T-helper 2 cell treated with Interferon-gamma antibody and Interleukin-4, amounts not matched to agents 100 ng/mL and 5 ng/mL, for 36 hours (primary cell): ENCODE results near the gene GPALPP1. TPM values are rescaled to one million over a fixed set of nuclear protein-coding genes. Genes with fewer than 3 reads are reported as not detected.
"Not testable (repeated sequence)": the region's sequence is repeated elsewhere in the genome, so short reads cannot be mapped to it uniquely, and the experiment has no call there.

Experiments
- intact Hi-C: fragments of 100-400 bp; cut with micrococcal nuclease; formaldehyde crosslinking; loops from one replicate; pipeline ENCODE4 v1.15.1; 2023
- total RNA-seq: library from RNA; stranded (reverse); gene quantifications from 2 replicates; pipeline ENCODE4 v1.2.3, GENCODE V29; 2022

Gene GPALPP1
- total RNA-seq, 1 donor from 2014 or later = 24.9 TPM

GRCh38 chr13:45004096-45004495 lies 14.8 kb downstream of the GPALPP1 start:
- intact Hi-C loops = no loop called here

- intact Hi-C loops = no loop called here
Measured at GRCh38 chr13:45007225-45007624, 17.9 kb downstream of the GPALPP1 start.

DNA sequence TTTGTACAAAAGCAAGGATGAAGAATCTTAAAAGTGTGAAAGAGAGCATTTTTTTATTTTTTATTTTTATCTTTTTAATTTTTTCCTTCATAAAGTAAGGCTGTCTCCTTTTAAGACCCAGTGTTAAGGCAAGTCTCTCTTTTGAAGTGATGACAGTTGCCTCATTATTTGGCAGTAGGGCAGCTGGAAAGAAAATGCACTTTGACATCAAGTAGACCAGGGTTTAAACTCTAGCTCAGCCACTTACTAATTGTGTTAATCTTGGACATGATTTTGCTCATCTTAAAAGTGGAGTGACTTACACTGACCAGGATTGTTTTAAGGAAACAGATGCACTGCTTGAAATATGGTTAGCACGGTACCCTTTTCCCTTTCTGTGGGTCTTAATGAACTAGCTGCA lies 18.5 kb downstream of the GPALPP1 start:
- intact Hi-C loops = no loop called here

DNA sequence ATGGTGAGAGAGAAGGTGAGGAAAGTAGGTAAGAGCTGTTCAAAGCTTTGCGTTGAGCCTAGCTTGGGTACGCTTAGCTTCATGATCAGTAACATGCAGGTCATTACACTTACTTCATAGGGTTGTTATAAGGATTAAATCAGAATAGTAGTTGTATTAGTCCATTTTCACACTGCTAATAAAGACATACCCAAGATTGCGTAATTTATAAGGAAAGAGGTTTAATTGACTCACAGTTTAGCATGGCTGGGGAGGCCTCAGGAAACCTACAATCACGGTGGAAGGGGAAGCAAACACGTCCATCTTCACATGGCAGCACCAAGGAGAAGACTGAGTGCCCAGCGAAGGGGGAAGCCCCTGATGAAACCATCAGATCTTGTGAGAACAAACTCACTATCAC lies 21.9 kb downstream of the GPALPP1 start:
- intact Hi-C loops = no loop called here

DNA sequence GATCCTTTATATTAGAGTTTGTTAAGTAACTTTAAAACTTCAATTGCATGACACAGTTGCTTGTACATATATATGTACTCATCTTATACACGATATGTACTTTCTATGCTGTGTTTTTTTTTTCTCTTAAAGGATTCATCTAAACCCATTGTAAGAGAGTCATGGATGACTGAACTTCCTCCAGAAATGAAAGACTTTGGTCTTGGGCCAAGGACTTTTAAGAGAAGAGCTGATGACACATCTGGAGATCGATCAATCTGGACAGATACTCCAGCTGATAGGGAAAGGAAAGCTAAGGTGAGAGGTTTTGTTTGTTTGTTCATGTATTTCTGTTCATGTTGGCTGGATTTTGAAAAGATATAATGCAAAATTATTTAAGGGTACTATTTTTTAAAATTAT lies 26.0 kb downstream of the GPALPP1 start:
- intact Hi-C loops = no loop called here

DNA sequence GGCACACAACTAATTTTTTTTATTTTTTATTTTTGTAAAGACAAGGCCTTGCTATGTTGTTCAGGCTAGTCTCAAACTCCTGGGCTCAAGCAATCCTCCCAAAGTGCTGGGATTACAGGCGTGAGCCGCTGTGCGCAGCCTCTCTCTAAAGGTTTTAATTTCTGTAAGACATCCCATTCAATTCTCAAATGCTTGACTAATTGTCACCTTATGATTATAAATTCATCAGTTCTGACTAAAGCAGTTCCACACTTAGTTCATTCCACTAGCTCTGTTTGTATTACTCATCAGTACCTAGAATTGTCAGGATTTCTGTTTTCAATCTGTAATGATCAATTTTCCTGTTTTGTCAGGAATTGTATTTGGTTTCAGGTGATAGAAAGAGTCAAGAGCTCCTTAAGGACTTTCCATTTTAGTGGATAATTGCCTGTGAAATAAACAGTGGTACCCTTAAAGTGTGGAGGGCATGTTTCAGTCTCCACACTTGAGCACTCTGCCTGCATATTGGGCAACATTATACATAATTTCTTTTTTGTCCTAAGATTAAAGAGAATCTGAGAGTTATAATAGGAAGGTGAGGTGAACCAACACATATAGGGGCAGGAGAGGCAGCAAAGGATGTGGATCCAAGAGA lies 27.6 kb downstream of the GPALPP1 start:
- intact Hi-C loops = no loop called here

DNA sequence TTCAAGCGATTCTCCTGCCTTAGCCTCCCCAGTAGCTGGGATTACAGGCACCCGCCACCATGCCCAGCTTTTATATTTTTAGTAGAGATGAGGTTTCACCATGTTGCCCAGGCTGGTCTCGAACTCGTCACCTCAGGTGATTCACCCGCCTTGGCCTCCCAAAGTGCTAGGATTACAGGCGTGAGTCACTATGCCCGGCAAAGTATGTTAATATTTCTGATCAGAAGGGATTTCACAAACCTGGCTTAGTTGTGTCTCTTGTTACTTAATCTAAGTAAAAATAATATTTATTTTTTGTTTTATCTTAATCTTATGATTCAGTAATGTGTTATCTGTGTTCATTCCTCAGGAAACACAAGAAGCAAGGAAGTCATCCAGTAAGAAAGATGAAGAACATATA lies 30.6 kb downstream of the GPALPP1 start:
- intact Hi-C loops = not testable (repeated sequence)

DNA sequence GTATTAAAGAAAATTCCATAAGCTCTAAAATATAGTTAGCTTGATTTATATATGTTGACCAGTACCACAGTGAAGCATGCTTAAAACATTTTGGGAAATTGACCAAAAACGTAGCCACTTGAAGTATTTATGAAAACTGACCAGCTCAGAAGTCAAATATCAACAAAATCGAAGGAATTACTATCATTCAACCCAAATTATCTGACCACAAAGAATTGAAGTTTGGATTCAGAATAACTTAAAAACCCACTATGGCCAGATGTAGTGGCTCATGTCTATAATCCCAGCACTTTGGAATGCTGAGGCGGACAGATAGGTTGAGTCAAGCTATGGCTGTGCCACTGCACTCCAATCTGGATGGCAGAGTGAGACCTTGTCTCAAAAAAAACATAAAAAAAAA lies 31.9 kb downstream of the GPALPP1 start:
- intact Hi-C loops = no loop called here

GRCh38 chr13:45024847-45025246 lies 35.5 kb downstream of the GPALPP1 start:
- intact Hi-C loops = no loop called here

DNA sequence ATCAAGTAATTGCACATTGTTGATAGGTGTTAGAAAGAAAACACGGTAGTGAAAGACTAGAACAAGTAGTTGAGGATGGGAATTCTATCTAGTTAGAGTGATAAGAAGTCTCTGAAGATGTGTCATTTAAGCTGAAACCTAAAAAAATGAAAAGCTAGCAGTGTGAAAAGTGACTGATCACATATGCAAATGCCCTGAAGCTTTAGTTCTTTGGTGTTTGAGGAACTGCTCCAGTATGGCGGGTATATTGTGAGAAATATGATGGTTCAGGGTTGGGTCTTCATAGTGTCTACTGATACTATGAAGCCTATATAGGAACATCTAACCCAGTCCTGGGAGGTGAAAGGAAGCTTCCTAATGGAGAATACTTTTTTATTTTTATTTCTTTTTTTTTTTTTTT lies 45.0 kb downstream of the GPALPP1 start:
- intact Hi-C loops = no loop called here

DNA sequence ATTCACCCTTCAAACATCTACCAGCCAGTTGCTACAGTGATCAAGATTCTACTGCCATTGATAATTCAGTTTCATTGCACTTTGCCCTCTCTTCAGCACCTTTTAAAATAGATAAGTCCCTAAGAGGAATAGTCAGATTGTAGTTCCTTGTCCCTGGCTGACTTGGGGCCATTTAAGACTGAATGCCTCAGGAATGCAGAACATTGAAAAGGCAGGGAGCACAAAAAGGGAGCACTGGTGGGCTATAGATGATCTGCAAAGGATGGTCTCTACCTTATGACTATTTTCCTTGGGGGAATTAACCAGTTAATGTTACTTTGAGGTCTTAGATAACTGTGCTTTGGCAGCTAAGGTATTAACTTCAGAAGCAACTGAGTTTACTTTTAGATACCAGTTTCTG lies 46.9 kb downstream of the GPALPP1 start:
- intact Hi-C loops = no loop called here

DNA sequence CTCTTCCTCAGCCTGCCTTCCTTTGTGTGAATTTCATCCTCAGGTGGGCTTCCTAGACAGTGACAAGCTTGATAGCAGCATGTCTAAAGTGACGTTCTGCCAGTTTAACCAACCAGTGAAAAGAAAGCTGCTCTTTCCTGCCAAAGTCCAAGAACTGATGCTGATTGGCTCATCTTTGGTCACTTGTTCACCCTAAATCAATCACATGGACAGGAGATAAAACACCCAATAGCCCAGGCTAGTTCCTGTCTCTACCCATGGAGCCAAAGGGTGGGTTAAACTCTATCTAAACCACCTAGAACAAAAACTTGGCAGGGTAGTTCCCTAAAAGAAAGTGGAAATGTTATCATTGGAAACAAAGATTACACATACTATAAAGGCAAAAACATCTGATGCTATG lies 50.8 kb downstream of the GPALPP1 start:
- intact Hi-C loops = loop anchor here (10.0 kb wide), 1 partner anchor 555 kb away; no protein-coding TSS in a partner anchor

- intact Hi-C loops = loop anchor here (10.0 kb wide), 1 partner anchor 556 kb away; no protein-coding TSS in a partner anchor
Measured at GRCh38 chr13:45040622-45041021, 51.3 kb downstream of the GPALPP1 start.

- intact Hi-C loops = loop anchor here (10.0 kb wide), 1 partner anchor 558 kb away; no protein-coding TSS in a partner anchor
Measured at GRCh38 chr13:45042539-45042938, 53.2 kb downstream of the GPALPP1 start.

- intact Hi-C loops = loop anchor here (2.0 to 10.0 kb wide), 3 partner anchors 74 to 562 kb away; partner anchors contain the start of genes GTF2F2 and TSC22D1
Measured at GRCh38 chr13:45046445-45046844, 57.1 kb downstream of the GPALPP1 start.

GRCh38 chr13:45047394-45048310 lies 58.3 kb downstream of the GPALPP1 start:
- intact Hi-C loops = loop anchor here (1.0 to 10.0 kb wide), 5 partner anchors 73 to 563 kb away; partner anchors contain the start of genes GTF2F2 and TSC22D1

DNA sequence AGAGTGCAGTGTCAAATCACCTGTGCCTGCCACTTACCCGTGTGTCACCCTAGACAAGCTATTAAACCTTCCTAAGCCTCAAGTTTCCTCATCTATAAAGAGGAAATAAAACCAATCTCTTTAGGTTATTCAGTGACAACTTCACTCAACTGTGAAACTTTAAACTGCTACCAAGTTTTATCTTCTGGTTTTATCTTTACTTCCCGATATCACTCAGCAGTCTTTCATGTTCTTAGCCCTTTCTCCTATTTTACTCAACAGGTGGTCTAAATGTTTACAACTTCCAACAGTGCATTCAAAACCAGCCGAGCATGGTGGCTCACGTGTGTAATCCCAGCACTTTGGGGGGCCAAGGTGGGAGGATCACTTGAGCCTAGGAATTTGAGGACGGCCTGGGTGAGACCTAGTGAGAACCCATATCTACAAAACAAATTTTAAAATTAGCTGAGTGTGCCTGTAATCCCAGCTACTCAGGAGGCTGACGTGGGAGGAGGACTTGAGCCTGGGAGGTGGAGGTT lies 59.6 kb downstream of the GPALPP1 start:
- intact Hi-C loops = loop anchor here (5.0 to 10.0 kb wide), 2 partner anchors 472 to 564 kb away; partner anchors contain the start of gene TSC22D1

DNA sequence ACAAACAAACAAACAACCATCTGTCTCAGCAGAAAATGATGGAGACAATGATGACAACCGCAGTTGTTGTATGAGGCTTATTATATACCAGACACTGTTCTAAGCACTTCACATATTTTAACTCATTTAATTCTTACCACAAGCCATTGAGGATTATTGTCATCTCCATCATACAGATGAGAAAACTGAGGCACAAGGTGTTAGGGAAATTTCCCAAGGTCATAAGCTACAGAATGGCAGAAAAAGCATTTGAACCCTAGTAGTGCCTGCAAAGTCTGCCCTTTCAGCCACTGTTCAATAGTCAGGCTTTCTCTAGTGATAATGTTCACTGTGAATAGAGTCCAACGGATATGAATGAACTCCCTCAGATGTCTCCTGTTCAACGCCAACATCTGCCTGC lies 60.1 kb downstream of the GPALPP1 start:
- intact Hi-C loops = loop anchor here (5.0 to 10.0 kb wide), 2 partner anchors 472 to 565 kb away; partner anchors contain the start of gene TSC22D1

DNA sequence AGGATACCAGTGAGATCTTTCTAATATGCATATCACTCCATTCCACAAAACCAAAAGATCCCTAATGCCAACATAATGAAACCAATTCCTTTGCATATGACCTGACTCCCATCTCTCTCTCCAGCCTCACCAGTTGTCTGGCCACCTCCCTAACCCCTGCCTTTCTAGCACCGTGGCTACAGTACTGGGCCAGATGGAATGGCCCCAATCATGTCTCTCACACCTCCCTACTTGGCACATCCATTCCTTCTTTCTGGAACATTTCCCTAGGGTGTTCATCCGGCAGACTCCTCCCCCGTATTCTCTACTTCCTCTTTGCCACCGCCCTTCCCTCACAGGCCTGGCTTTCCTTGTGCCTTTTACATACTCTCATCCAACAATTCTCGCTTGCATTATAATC lies 62.0 kb downstream of the GPALPP1 start:
- intact Hi-C loops = no loop called here

GRCh38 chr13:45055198-45055901 lies 66.0 kb downstream of the GPALPP1 start:
- intact Hi-C loops = no loop called here
